Posterior vena cava (tissue), 2 donors: ENCODE results near the gene ERICH6B. TPM values are rescaled to one million over a fixed set of nuclear protein-coding genes. Genes with fewer than 3 reads are reported as not detected.

Source experiments
- DNase-seq: peaks from one replicate; pipeline ENCODE4 v3.0.0-alpha.2; 2020; ENCODE audit warnings: low spot score
- intact Hi-C, 2 donors: fragments of 100-400 bp; cut with DNase I; formaldehyde crosslinking; loops; one replicate each; pipeline versions ENCODE4 v1.14.1 to v1.14.2; 2022 to 2023
- total RNA-seq, 2 donors: library from RNA; stranded (reverse); fragmentation: NEBNext Ultra II Directional; extraction: Animal tissue kit (Norgen Biotek cat#: 25700); gene quantifications; one replicate each; pipeline ENCODE4 v1.2.1, GENCODE V29; 2021
- donor health status: DM: yes; HTN: yes; CAD: no.
- donor health status: DM: yes; HTN: yes; CAD: no.

Gene ERICH6B
- total RNA-seq, 2 donors from 2014 or later: not detected

GRCh38 chr13:45603338-45603737, 12.2 kb downstream of the ERICH6B start:
- intact Hi-C loops: no loop called here
- no peak for DNase-seq

- no peak for DNase-seq
- intact Hi-C loops: no loop called here
These were observed 13.1 kb downstream of the ERICH6B start for GRCh38 chr13:45602183-45603170.

- DNase-seq: no peak
- intact Hi-C loops: no loop called here
These were observed 13.9 kb downstream of the ERICH6B start for GRCh38 chr13:45601680-45602079.

- intact Hi-C loops: no loop called here
- no peak for DNase-seq
These were observed 16.9 kb downstream of the ERICH6B start for GRCh38 chr13:45598597-45598996.

GRCh38 chr13:45596800-45597475, 18.6 kb downstream of the ERICH6B start:
- DNase-seq: no peak
- intact Hi-C loops: no loop called here

- intact Hi-C loops: no loop called here
- no peak for DNase-seq
These were observed 19.6 kb downstream of the ERICH6B start for GRCh38 chr13:45595965-45596364.

- intact Hi-C loops: no loop called here
- no peak for DNase-seq
These were observed 20.8 kb downstream of the ERICH6B start for GRCh38 chr13:45594764-45595163.

- intact Hi-C loops: no loop called here
- DNase-seq: no peak
These were observed 21.3 kb downstream of the ERICH6B start for GRCh38 chr13:45594227-45594626.

- no peak for DNase-seq
- intact Hi-C loops: no loop called here
These were observed 22.8 kb downstream of the ERICH6B start for GRCh38 chr13:45592758-45593157.

GRCh38 chr13:45590066-45590465, 25.5 kb downstream of the ERICH6B start:
- DNase-seq: no peak
- intact Hi-C loops: no loop called here

- intact Hi-C loops: no loop called here
These were observed 27.6 kb downstream of the ERICH6B start for GRCh38 chr13:45587897-45588296.

GRCh38 chr13:45584816-45585215, 30.7 kb downstream of the ERICH6B start:
- intact Hi-C loops: no loop called here
- DNase-seq: no peak

More at GRCh38 chr13:45587897-45588296, 27.6 kb downstream of the ERICH6B start:
- no peak for DNase-seq

- no peak for DNase-seq
- intact Hi-C loops: no loop called here
These were observed 33.0 kb downstream of the ERICH6B start for GRCh38 chr13:45582408-45583076.

GRCh38 chr13:45576466-45576865, 39.1 kb downstream of the ERICH6B start:
- DNase-seq: no peak
- intact Hi-C loops: no loop called here

GRCh38 chr13:45575830-45576180, 39.7 kb downstream of the ERICH6B start:
- intact Hi-C loops: no loop called here
- no peak for DNase-seq

- DNase-seq: no peak
These were observed 40.3 kb downstream of the ERICH6B start for GRCh38 chr13:45575146-45575829.

GRCh38 chr13:45565331-45565730, 50.2 kb downstream of the ERICH6B start:
- intact Hi-C loops: no loop called here

More at GRCh38 chr13:45575146-45575829, 40.3 kb downstream of the ERICH6B start:
- intact Hi-C loops: no loop called here

GRCh38 chr13:45564133-45564776, 51.3 kb downstream of the ERICH6B start:
- no peak for DNase-seq
- intact Hi-C loops: no loop called here

More at GRCh38 chr13:45565331-45565730, 50.2 kb downstream of the ERICH6B start:
- DNase-seq: no peak

- DNase-seq: no peak
- intact Hi-C loops: no loop called here
These were observed 60.9 kb downstream of the ERICH6B start for GRCh38 chr13:45554604-45555109.
